HG03520 (cell line): ENCODE data around the gene CCR5AS.
"Not testable (repeated sequence)": the region's sequence is repeated elsewhere in the genome, so short reads cannot be mapped to it uniquely, and the experiment has no call there.

Source experiments
- ATAC-seq: cut with Tn5 transposase; IDR thresholded peaks from one replicate; pipeline ENCODE4 v1.9.1; 2021; ENCODE audit warnings: mild to moderate bottlenecking, moderate library complexity; ENCODE audit not compliant: unreplicated experiment

Gene CCR5AS

GRCh38 chr3:46429671-46430070, 22.8 kb upstream of the CCR5AS start:
- no peak for ATAC-seq

GRCh38 chr3:46429250-46429649, 22.4 kb upstream of the CCR5AS start:
- no peak for ATAC-seq

GRCh38 chr3:46427916-46428833, 21.3 kb upstream of the CCR5AS start:
- no peak for ATAC-seq

- not testable (repeated sequence) for ATAC-seq
Measured at GRCh38 chr3:46427404-46427803, 20.5 kb upstream of the CCR5AS start.

GRCh38 chr3:46426476-46426875, 19.6 kb upstream of the CCR5AS start:
- ATAC-seq, result not testable (repeated sequence)

GRCh38 chr3:46423588-46423987, 16.7 kb upstream of the CCR5AS start:
- no peak for ATAC-seq

- no peak for ATAC-seq
Measured at GRCh38 chr3:46422617-46423016, 15.8 kb upstream of the CCR5AS start.

- ATAC-seq, result no peak
Measured at GRCh38 chr3:46420931-46421330, 14.1 kb upstream of the CCR5AS start.

- ATAC-seq, result no peak
Measured at GRCh38 chr3:46419816-46420215, 12.9 kb upstream of the CCR5AS start.

- ATAC-seq, result no peak
Measured at GRCh38 chr3:46417841-46418611, 11.2 kb upstream of the CCR5AS start.

- no peak for ATAC-seq
Measured at GRCh38 chr3:46416811-46417510, 10.1 kb upstream of the CCR5AS start.

GRCh38 chr3:46416125-46416810, 9.4 kb upstream of the CCR5AS start:
- ATAC-seq, result no peak

- ATAC-seq, result no peak
Measured at GRCh38 chr3:46414739-46415138, 7.9 kb upstream of the CCR5AS start.

- no peak for ATAC-seq
Measured at GRCh38 chr3:46413951-46414350, 7.1 kb upstream of the CCR5AS start.

GRCh38 chr3:46412786-46413298, 6.0 kb upstream of the CCR5AS start:
- no peak for ATAC-seq

- no peak for ATAC-seq
Measured at GRCh38 chr3:46411271-46411670, 4.4 kb upstream of the CCR5AS start.

GRCh38 chr3:46410669-46411068, 3.8 kb upstream of the CCR5AS start:
- ATAC-seq, result no peak

GRCh38 chr3:46409739-46410489, 3.0 kb upstream of the CCR5AS start:
- no peak for ATAC-seq

GRCh38 chr3:46408853-46409252, 2.0 kb upstream of the CCR5AS start:
- ATAC-seq, result no peak

- no peak for ATAC-seq
Measured at GRCh38 chr3:46407970-46408369, 1.1 kb upstream of the CCR5AS start.
